Testis (tissue), 3 donors: ENCODE measurements around the gene PSMD12. TPM values are rescaled to one million over a fixed set of nuclear protein-coding genes. Genes with fewer than 3 reads are reported as not detected.

ENCODE experiments used
- DNase-seq: peaks from one replicate; pipeline ENCODE4 v3.0.0-alpha.2; 2019
- H3K27ac ChIP-seq, 2 donors: fragments of 200-600 bp; sonication (generic); one replicate each; pipeline ENCODE4 v1.5.1; 2019
- H3K27me3 ChIP-seq: fragments of 200-600 bp; sonication (generic); one replicate; pipeline ENCODE4 v1.5.1; 2019
- H3K36me3 ChIP-seq: fragments of 200-600 bp; sonication (generic); one replicate; pipeline ENCODE4 v1.5.1; 2017; ENCODE audit warnings: low read depth; ENCODE audit errors: missing control alignments
- H3K4me1 ChIP-seq: fragments of 200-600 bp; sonication (generic); one replicate; pipeline ENCODE4 v1.5.1; 2019
- H3K4me3 ChIP-seq, 2 donors: fragments of 200-600 bp; sonication (generic); one replicate each; pipeline ENCODE4 v1.5.1; 2017 to 2019
- H3K9me3 ChIP-seq: fragments of 200-600 bp; sonication (generic); one replicate; pipeline ENCODE4 v1.5.1; 2017
- POLR2A ChIP-seq: fragments of 450-650 bp; IDR thresholded peaks from one replicate; pipeline ENCODE4 v1.6.1; 2017; ENCODE audit warnings: antibody characterized with exemption, mild to moderate bottlenecking, moderate library complexity
- WGBS, 2 donors: methylation state at CpG; one replicate each; pipeline ENCODE4 v1.1.5; 2018; 5-methylcytosine and 5-hydroxymethylcytosine counted together
- intact Hi-C: fragments of 100-400 bp; cut with DNase I; formaldehyde crosslinking; loops from one replicate; pipeline ENCODE4 v1.15.1; 2023; ENCODE audit warnings: low total_unique reads
- polyA plus RNA-seq: library from polyadenylated mRNA; stranded (reverse); fragments of 350-450 nt; fragmentation: Illumina TruSeq; extraction: RNeasy Lipid Tissue Mini Kit (QIAGEN cat#74804); gene quantifications from one replicate; pipeline ENCODE4 v1.2.3, GENCODE V29; 2014; ENCODE audit warnings: low read depth, low replicate concordance; ENCODE audit not compliant: insufficient read depth
- total RNA-seq, 2 donors: library from RNA; depleted of rRNA; stranded (reverse); fragments of >200 nt; gene quantifications; one replicate each; pipeline ENCODE4 v1.2.3, GENCODE V29; 2016
- TF ChIP-seq, protein P1 (sequence below), 3 experiments: fragments of 450-650 bp in 2 of 3; fragments of 200-600 bp in 1 of 3; sonication (generic) in 1 of 3; IDR thresholded peaks; one replicate each; pipeline ENCODE4 v1.5.1; 2016 to 2019; ENCODE audit warnings: antibody characterized with exemption in 3 of 3, mild to moderate bottlenecking in 2 of 3, moderate library complexity in 1 of 3

PSMD12 gene
- total and polyA plus RNA-seq, 3 donors from 2014 or later = 32.8 to 71.2 (median 46.3) TPM

DNA sequence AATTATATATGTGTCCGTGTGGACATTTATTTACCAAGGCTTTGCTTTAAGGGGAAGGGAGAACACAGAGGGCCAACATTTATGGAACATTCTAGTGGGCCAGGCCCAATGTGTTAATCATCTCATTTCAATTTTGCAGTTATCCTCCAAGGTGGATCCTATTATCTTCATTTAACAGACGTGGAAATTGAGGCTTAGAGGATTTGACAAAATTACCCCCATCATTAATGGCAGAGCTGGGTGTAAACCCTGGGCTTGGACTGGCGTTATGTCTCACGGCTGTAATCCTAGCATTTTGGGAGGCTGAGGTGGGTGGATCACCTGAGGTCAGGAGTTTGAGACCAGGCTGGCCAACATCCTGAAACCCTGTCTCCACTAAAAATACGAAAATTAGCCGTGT lies 37.1 kb upstream of the PSMD12 start:
- Histone ChIP-seq H3K27ac (no peak overlapping the region), H3K4me3 (no peak overlapping the region), H3K4me1 (peaks cover 5% of the 10 kb centered on the region), H3K9me3 (no peaks in the 10 kb centered on the region), H3K36me3 (no peaks in the 10 kb centered on the region), H3K27me3 (no peaks in the 10 kb centered on the region)
- DNase-seq = no peak
- intact Hi-C loops = no loop called here
- WGBS, 2 donors = 82 to 86% methylated on average over 6 of the region's 6 CpGs
- TF ChIP-seq, protein P1, sequence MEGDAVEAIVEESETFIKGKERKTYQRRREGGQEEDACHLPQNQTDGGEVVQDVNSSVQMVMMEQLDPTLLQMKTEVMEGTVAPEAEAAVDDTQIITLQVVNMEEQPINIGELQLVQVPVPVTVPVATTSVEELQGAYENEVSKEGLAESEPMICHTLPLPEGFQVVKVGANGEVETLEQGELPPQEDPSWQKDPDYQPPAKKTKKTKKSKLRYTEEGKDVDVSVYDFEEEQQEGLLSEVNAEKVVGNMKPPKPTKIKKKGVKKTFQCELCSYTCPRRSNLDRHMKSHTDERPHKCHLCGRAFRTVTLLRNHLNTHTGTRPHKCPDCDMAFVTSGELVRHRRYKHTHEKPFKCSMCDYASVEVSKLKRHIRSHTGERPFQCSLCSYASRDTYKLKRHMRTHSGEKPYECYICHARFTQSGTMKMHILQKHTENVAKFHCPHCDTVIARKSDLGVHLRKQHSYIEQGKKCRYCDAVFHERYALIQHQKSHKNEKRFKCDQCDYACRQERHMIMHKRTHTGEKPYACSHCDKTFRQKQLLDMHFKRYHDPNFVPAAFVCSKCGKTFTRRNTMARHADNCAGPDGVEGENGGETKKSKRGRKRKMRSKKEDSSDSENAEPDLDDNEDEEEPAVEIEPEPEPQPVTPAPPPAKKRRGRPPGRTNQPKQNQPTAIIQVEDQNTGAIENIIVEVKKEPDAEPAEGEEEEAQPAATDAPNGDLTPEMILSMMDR (IDR thresholded peaks at IDR 0.05) = no peak
- no peak for TF ChIP-seq POLR2A

GRCh38 chr17:67403065-67403464 lies 36.7 kb upstream of the PSMD12 start:
- Histone ChIP-seq H3K27ac (no peak overlapping the region), H3K9me3 (no peaks in the 10 kb centered on the region), H3K36me3 (no peaks in the 10 kb centered on the region), H3K4me3 (no peak overlapping the region), H3K27me3 (no peaks in the 10 kb centered on the region), H3K4me1 (peaks cover 5% of the 10 kb centered on the region)
- no peak for DNase-seq
- WGBS, 2 donors = 68 to 71% methylated on average over 2 of the region's 2 CpGs
- intact Hi-C loops = no loop called here
- TF ChIP-seq POLR2A = no peak
- TF ChIP-seq, protein P1 (IDR thresholded peaks at IDR 0.05) = no peak

GRCh38 chr17:67401598-67402504 lies 35.5 kb upstream of the PSMD12 start:
- Histone ChIP-seq H3K4me3 (no peak overlapping the region), H3K4me1 (peaks cover 5% of the 10 kb centered on the region), H3K36me3 (no peaks in the 10 kb centered on the region), H3K9me3 (no peaks in the 10 kb centered on the region), H3K27ac (no peak overlapping the region), H3K27me3 (no peaks in the 10 kb centered on the region)
- intact Hi-C loops = no loop called here
- no peak for DNase-seq
- WGBS, 2 donors = 85 to 87% methylated on average over 16 of the region's 16 CpGs
- TF ChIP-seq, protein P1 (IDR thresholded peaks at IDR 0.05) = no peak
- TF ChIP-seq POLR2A = no peak

- Histone ChIP-seq H3K36me3 (no peaks in the 10 kb centered on the region), H3K9me3 (no peaks in the 10 kb centered on the region), H3K27ac (no peak overlapping the region), H3K4me1 (peaks cover 5% of the 10 kb centered on the region), H3K4me3 (no peak overlapping the region), H3K27me3 (no peaks in the 10 kb centered on the region)
- no peak for DNase-seq
- 93% methylated on average over 9 of the region's 9 CpGs for whole genome bisulfite sequencing, 2 donors
- intact Hi-C loops = no loop called here
- no peak for TF ChIP-seq POLR2A
- TF ChIP-seq, protein P1 (IDR thresholded peaks at IDR 0.05) = no peak
These were observed 34.7 kb upstream of the PSMD12 start for GRCh38 chr17:67401106-67401505.
